OCI-LY1 (cell line): ENCODE data around the gene GBP2.
"Not testable (repeated sequence)": the region's sequence is repeated elsewhere in the genome, so short reads cannot be mapped to it uniquely, and the experiment has no call there.

Experiments
- H2AFZ ChIP-seq: fragments of 200-600 bp; sonication (generic), shearing (Covaris generic); 2 replicates; pipeline ENCODE4 v1.6.0; 2014; ENCODE audit warnings: antibody characterized with exemption, mild to moderate bottlenecking, low read length
- H3F3A ChIP-seq: fragments of 200-600 bp; sonication (generic), shearing (Covaris generic); 2 replicates; pipeline ENCODE4 v1.6.0; 2014; ENCODE audit warnings: mild to moderate bottlenecking, antibody characterized with exemption, low read length, moderate library complexity; ENCODE audit not compliant: insufficient read depth
- H3K27ac ChIP-seq: fragments of 200-600 bp; sonication (generic); 2 replicates; pipeline ENCODE4 v1.5.1; 2014; ENCODE audit warnings: low read length, mixed run types, mild to moderate bottlenecking, low read depth; ENCODE audit not compliant: poor library complexity, severe bottlenecking
- H3K27me3 ChIP-seq: fragments of 200-600 bp; sonication (generic); 2 replicates; pipeline ENCODE4 v1.6.0; 2014; ENCODE audit warnings: antibody characterized with exemption, mild to moderate bottlenecking, low read length, moderate library complexity; ENCODE audit not compliant: insufficient read depth
- H3K36me3 ChIP-seq: fragments of 200-600 bp; sonication (generic); 2 replicates; pipeline ENCODE4 v1.6.1; 2014; ENCODE audit warnings: mild to moderate bottlenecking, antibody characterized with exemption, low read length, moderate library complexity, mixed read lengths; ENCODE audit not compliant: insufficient read depth
- H3K4me1 ChIP-seq: fragments of 200-600 bp; sonication (generic); 2 replicates; pipeline ENCODE4 v1.5.1; 2014; ENCODE audit warnings: mild to moderate bottlenecking, low read length, moderate library complexity; ENCODE audit not compliant: insufficient read depth, severe bottlenecking
- H3K4me2 ChIP-seq: fragments of 200-600 bp; sonication (generic), shearing (Covaris generic); 2 replicates; pipeline ENCODE4 v1.6.1; 2014; ENCODE audit warnings: low read length
- H3K4me3 ChIP-seq: fragments of 200-600 bp; sonication (generic); 2 replicates; pipeline ENCODE4 v1.5.1; 2014; ENCODE audit warnings: low read length, low read depth, mild to moderate bottlenecking, mixed read lengths; ENCODE audit not compliant: poor library complexity, severe bottlenecking
- H3K79me2 ChIP-seq: fragments of 200-600 bp; shearing (Covaris generic); 2 replicates; pipeline ENCODE4 v1.6.1; 2016; ENCODE audit warnings: mixed run types, low read length, mixed read lengths; ENCODE audit not compliant: insufficient read depth
- H3K9ac ChIP-seq: fragments of 200-600 bp; sonication (generic), shearing (Covaris generic); 2 replicates; pipeline ENCODE4 v1.6.1; 2014; ENCODE audit warnings: mild to moderate bottlenecking, low read length, mixed read lengths
- H3K9me2 ChIP-seq: fragments of 200-600 bp; sonication (generic), shearing (Covaris generic); 2 replicates; pipeline ENCODE4 v1.6.1; 2014; ENCODE audit warnings: low read depth, mild to moderate bottlenecking, low read length, mixed read lengths
- H3K9me3 ChIP-seq: fragments of 200-600 bp; shearing (Covaris generic); 2 replicates; pipeline ENCODE4 v1.6.1; 2014; ENCODE audit warnings: low read length, mixed read lengths
- H4K20me1 ChIP-seq: fragments of 200-600 bp; sonication (generic), shearing (Covaris generic); 2 replicates; pipeline ENCODE4 v1.6.0; 2016; ENCODE audit warnings: mild to moderate bottlenecking, low read length; ENCODE audit not compliant: insufficient read depth
- CTCF ChIP-seq: fragments of 200-600 bp; sonication (generic), shearing (Covaris generic); IDR thresholded peaks from 2 replicates; pipeline ENCODE4 v1.5.1; 2017; ENCODE audit warnings: mild to moderate bottlenecking, antibody characterized with exemption, low read length, moderate library complexity, mixed read lengths
- EZH2 ChIP-seq: fragments of 200-600 bp; sonication (generic), shearing (Covaris generic); IDR thresholded peaks from 2 replicates; pipeline ENCODE4 v1.8.0; 2017; ENCODE audit warnings: borderline replicate concordance, mixed run types, mild to moderate bottlenecking, antibody characterized with exemption, low read length, moderate library complexity, mixed read lengths

GBP2 gene

GRCh38 chr1:89129911-89130310 lies 4.0 kb upstream of the GBP2 start:
- Histone ChIP-seq H3K9me2 (no peaks in the 10 kb centered on the region), H2AFZ (no peak overlapping the region), H3K79me2 (no peaks in the 10 kb centered on the region), H3K9ac (no peak overlapping the region), H3F3A (no peaks in the 10 kb centered on the region), H3K4me3 (no peak overlapping the region), H3K36me3 (no peaks in the 10 kb centered on the region), H3K4me2 (no peak overlapping the region), H3K9me3 (no peaks in the 10 kb centered on the region), H3K27ac (no peak overlapping the region), H4K20me1 (no peaks in the 10 kb centered on the region), H3K27me3 (no peaks in the 10 kb centered on the region), H3K4me1 (no peaks in the 10 kb centered on the region)
- no peak for TF ChIP-seq CTCF
- TF ChIP-seq EZH2: no peak

GRCh38 chr1:89128003-89128458 lies 2.1 kb upstream of the GBP2 start:
- H3K9me3 ChIP-seq, H2AFZ ChIP-seq, H3K9me2 ChIP-seq, H3K27me3 ChIP-seq, H3K4me3 ChIP-seq, H3K9ac ChIP-seq, H3K27ac ChIP-seq, H3K4me2 ChIP-seq, H3F3A ChIP-seq, H3K36me3 ChIP-seq, H3K79me2 ChIP-seq, H4K20me1 ChIP-seq, H3K4me1 ChIP-seq: not testable (repeated sequence)

GRCh38 chr1:89126602-89127565 lies 970 bp upstream of the GBP2 start:
- H3K4me3 ChIP-seq, H2AFZ ChIP-seq, H3K36me3 ChIP-seq, H3K9ac ChIP-seq, H3K9me2 ChIP-seq, H3K4me2 ChIP-seq, H3K9me3 ChIP-seq, H3F3A ChIP-seq, H3K27me3 ChIP-seq, H4K20me1 ChIP-seq, H3K27ac ChIP-seq, H3K79me2 ChIP-seq, H3K4me1 ChIP-seq: not testable (repeated sequence)

GRCh38 chr1:89125240-89125912 lies 538 bp downstream of the GBP2 start:
- Histone ChIP-seq H4K20me1 (no peaks in the 10 kb centered on the region), H3K4me3 (no peak overlapping the region), H3K9me2 (no peaks in the 10 kb centered on the region), H3F3A (no peaks in the 10 kb centered on the region), H3K27me3 (no peaks in the 10 kb centered on the region), H3K4me2 (no peak overlapping the region), H3K9me3 (no peaks in the 10 kb centered on the region), H3K36me3 (no peaks in the 10 kb centered on the region), H3K79me2 (no peaks in the 10 kb centered on the region), H3K27ac (no peak overlapping the region), H3K4me1 (no peaks in the 10 kb centered on the region), H2AFZ (no peak overlapping the region), H3K9ac (no peak overlapping the region)
- TF ChIP-seq CTCF: no peak
- no peak for TF ChIP-seq EZH2
